HepG2 (cell line): ENCODE data around the gene SIVA1. TPM values are rescaled to one million over a fixed set of nuclear protein-coding genes. Genes with fewer than 3 reads are reported as not detected.

Experiments used
- ASH2L ChIP-seq: fragments of 300-600, 200-600 bp; sonication (generic); IDR thresholded peaks from 2 replicates; pipeline ENCODE4 v1.7.0; 2017; ENCODE audit warnings: low read depth, mild to moderate bottlenecking, moderate library complexity, mixed read lengths, low read length; ENCODE audit not compliant: insufficient read length
- ATF1 ChIP-seq: IDR thresholded peaks from 2 replicates; pipeline ENCODE4 v1.6.1; 2016; ENCODE audit warnings: mild to moderate bottlenecking, control low read depth
- CHD2 ChIP-seq: IDR thresholded peaks from 2 replicates; pipeline ENCODE4 v1.6.1; 2011; ENCODE audit warnings: low read depth, low read length, improper control_type of control experiment
- ELF3 ChIP-seq: IDR thresholded peaks from 2 replicates; pipeline ENCODE4 v1.6.1; 2016; ENCODE audit warnings: missing genetic modification reagents, missing compliant biosample characterization
- FOXK1 ChIP-seq: sonication (generic); formaldehyde crosslinking; IDR thresholded peaks from 2 replicates; pipeline ENCODE4 v1.4.0; 2020; ENCODE audit warnings: low read depth, missing genetic modification reagents, borderline replicate concordance
- HCFC1 ChIP-seq: fragments of 150-350 bp; IDR thresholded peaks from 2 replicates; pipeline ENCODE4 v1.6.1; 2014; ENCODE audit warnings: low read depth, low read length
- NR2F6 ChIP-seq, 2 experiments: IDR thresholded peaks; 2 replicates each; pipeline ENCODE4 v1.6.1; 2016; ENCODE audit warnings: antibody characterized with exemption in 1 of 2, mild to moderate bottlenecking in 1 of 2
- NR3C1 ChIP-seq: sonication (generic); formaldehyde crosslinking; IDR thresholded peaks from 2 replicates; pipeline ENCODE4 v1.4.0; 2020; ENCODE audit warnings: missing genetic modification reagents
- ZBTB38 ChIP-seq: sonication (generic); formaldehyde crosslinking; IDR thresholded peaks from 2 replicates; pipeline ENCODE4 v1.5.1; 2020; ENCODE audit warnings: mild to moderate bottlenecking, missing genetic modification reagents
- ZNF543 ChIP-seq: sonication (generic); formaldehyde crosslinking; IDR thresholded peaks from 2 replicates; pipeline ENCODE4 v1.4.0; 2020; ENCODE audit warnings: mild to moderate bottlenecking, missing genetic modification reagents
- polyA plus RNA-seq, 8 experiments: library from polyadenylated mRNA; depleted of rRNA in 3 of 8; stranded (reverse) in 7 of 8; unstranded in 1 of 8; fragments of >200 nt; fragmentation: Illumina TruSeq in 4 of 8; extraction: Trizol in 4 of 8; gene quantifications; 2 replicates each; pipeline versions ENCODE4 v1.2.1 to v1.2.3, GENCODE V29; 2011 to 2016; ENCODE audit warnings: low read depth in 4 of 8, missing spikeins in 1 of 8, mixed read lengths in 1 of 8; ENCODE audit not compliant: insufficient read depth in 1 of 8
- total RNA-seq, 5 experiments: library from RNA; depleted of rRNA; stranded (reverse); fragments of >200 nt; fragmentation: Illumina TruSeq; extraction: Trizol; gene quantifications; 2 replicates each; pipeline ENCODE4 v1.2.3, GENCODE V29; 2016; ENCODE audit warnings: low read depth in 1 of 5
- TF ChIP-seq, protein P1 (sequence below): sonication (generic); formaldehyde crosslinking; IDR thresholded peaks from 2 replicates; pipeline ENCODE4 v1.5.1; 2020; ENCODE audit warnings: missing genetic modification reagents, mild to moderate bottlenecking, borderline replicate concordance
- TF ChIP-seq, protein P2 (sequence below): sonication (generic); formaldehyde crosslinking; IDR thresholded peaks from 2 replicates; pipeline ENCODE4 v1.5.1; 2020; ENCODE audit warnings: missing genetic modification reagents, mild to moderate bottlenecking, borderline replicate concordance
- TF ChIP-seq, protein P3 (sequence below): IDR thresholded peaks from 2 replicates; pipeline ENCODE4 v1.6.1; 2016; ENCODE audit warnings: low read depth
- TF ChIP-seq, protein P4 (sequence below): sonication (generic); formaldehyde crosslinking; IDR thresholded peaks from 2 replicates; pipeline ENCODE4 v1.9.0; 2021; ENCODE audit warnings: missing genetic modification reagents, borderline replicate concordance
- TF ChIP-seq, protein P5 (sequence below): sonication (generic); formaldehyde crosslinking; IDR thresholded peaks from 2 replicates; pipeline ENCODE4 v1.5.1; 2020; ENCODE audit warnings: mild to moderate bottlenecking, missing genetic modification reagents, moderate library complexity

Gene SIVA1
- total and polyA plus RNA-seq, 2 of the 13 experiments (the other 11 are each of a cell fraction or from before 2014, with no cell fraction given), result 123 to 186 TPM

DNA sequence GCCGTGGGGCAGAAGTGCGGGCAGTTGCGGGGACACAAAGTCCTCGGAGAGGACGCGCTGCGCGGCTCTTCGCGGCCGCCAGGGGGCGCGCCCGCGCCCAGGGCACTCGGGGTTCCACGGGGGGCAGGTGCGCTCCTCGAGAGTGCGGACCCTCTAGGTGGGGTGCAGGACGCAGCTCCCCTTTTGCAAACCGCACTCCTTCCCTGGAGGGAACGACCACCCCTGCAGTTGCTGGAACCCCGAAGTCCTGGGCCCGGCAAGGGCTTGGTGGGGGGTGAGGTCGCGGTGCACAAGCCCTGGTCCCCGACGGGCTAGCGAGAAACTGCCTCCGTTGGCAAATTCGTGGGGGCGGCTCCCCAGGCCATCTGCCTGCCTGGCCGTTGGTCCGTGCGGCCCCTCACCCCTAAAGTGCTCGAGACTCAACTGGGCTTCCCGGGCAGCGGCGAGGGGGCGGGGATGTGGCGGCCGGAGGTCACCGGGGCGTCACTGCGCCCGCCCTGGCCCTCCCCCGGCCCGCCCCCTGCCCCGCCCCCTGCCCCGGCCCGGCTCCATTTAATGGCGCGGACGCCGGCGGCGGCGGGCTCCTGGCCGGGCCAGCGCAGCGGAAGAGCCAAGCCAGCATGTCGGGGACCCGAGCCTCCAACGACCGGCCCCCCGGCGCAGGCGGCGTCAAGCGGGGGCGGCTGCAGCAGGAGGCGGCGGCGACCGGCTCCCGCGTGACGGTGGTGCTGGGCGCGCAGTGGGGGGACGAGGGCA lies 29.1 kb upstream of the SIVA1 start, which contains the start of gene ADSS1 (continued):
- no peak for TF ChIP-seq CHD2
- TF ChIP-seq, protein P1, sequence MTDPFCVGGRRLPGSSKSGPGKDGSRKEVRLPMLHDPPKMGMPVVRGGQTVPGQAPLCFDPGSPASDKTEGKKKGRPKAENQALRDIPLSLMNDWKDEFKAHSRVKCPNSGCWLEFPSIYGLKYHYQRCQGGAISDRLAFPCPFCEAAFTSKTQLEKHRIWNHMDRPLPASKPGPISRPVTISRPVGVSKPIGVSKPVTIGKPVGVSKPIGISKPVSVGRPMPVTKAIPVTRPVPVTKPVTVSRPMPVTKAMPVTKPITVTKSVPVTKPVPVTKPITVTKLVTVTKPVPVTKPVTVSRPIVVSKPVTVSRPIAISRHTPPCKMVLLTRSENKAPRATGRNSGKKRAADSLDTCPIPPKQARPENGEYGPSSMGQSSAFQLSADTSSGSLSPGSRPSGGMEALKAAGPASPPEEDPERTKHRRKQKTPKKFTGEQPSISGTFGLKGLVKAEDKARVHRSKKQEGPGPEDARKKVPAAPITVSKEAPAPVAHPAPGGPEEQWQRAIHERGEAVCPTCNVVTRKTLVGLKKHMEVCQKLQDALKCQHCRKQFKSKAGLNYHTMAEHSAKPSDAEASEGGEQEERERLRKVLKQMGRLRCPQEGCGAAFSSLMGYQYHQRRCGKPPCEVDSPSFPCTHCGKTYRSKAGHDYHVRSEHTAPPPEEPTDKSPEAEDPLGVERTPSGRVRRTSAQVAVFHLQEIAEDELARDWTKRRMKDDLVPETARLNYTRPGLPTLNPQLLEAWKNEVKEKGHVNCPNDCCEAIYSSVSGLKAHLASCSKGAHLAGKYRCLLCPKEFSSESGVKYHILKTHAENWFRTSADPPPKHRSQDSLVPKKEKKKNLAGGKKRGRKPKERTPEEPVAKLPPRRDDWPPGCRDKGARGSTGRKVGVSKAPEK (CRISPR knock-in tag), result no peak
- 0 out of 2 replicates have a peak, but pooled peaks have one; percentile 11 for TF ChIP-seq ELF3 (CRISPR knock-in tag)
- no peak for TF ChIP-seq NR3C1 (CRISPR knock-in tag)
- TF ChIP-seq ZBTB38, result peak; percentile 32; the same call in 1 of the 2 replicates
- TF ChIP-seq FOXK1 (CRISPR knock-in tag), result no peak
- no peak for TF ChIP-seq HCFC1
- TF ChIP-seq ZNF543 (CRISPR knock-in tag), result peak; percentile 53; the same call in 1 of the 2 replicates
- TF ChIP-seq ASH2L, result peak; percentile 66
- no peak for TF ChIP-seq ATF1 (CRISPR knock-in tag)
- TF ChIP-seq, protein P2, sequence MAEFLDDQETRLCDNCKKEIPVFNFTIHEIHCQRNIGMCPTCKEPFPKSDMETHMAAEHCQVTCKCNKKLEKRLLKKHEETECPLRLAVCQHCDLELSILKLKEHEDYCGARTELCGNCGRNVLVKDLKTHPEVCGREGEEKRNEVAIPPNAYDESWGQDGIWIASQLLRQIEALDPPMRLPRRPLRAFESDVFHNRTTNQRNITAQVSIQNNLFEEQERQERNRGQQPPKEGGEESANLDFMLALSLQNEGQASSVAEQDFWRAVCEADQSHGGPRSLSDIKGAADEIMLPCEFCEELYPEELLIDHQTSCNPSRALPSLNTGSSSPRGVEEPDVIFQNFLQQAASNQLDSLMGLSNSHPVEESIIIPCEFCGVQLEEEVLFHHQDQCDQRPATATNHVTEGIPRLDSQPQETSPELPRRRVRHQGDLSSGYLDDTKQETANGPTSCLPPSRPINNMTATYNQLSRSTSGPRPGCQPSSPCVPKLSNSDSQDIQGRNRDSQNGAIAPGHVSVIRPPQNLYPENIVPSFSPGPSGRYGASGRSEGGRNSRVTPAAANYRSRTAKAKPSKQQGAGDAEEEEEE (CRISPR knock-in tag), result peak; percentile 66; the same call in 1 of the 2 replicates
- TF ChIP-seq NR2F6 (IDR thresholded peaks at IDR 0.05), result peak; percentile 37; the same call in 1 of the 2 replicates
- no peak for TF ChIP-seq NR2F6 (CRISPR knock-in tag; IDR thresholded peaks at IDR 0.05)
- TF ChIP-seq, protein P3, sequence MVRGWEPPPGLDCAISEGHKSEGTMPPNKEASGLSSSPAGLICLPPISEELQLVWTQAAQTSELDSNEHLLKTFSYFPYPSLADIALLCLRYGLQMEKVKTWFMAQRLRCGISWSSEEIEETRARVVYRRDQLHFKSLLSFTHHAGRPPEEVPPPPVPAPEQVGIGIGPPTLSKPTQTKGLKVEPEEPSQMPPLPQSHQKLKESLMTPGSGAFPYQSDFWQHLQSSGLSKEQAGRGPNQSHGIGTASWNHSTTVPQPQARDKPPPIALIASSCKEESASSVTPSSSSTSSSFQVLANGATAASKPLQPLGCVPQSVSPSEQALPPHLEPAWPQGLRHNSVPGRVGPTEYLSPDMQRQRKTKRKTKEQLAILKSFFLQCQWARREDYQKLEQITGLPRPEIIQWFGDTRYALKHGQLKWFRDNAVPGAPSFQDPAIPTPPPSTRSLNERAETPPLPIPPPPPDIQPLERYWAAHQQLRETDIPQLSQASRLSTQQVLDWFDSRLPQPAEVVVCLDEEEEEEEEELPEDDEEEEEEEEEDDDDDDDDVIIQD, result no peak
- TF ChIP-seq, protein P4, sequence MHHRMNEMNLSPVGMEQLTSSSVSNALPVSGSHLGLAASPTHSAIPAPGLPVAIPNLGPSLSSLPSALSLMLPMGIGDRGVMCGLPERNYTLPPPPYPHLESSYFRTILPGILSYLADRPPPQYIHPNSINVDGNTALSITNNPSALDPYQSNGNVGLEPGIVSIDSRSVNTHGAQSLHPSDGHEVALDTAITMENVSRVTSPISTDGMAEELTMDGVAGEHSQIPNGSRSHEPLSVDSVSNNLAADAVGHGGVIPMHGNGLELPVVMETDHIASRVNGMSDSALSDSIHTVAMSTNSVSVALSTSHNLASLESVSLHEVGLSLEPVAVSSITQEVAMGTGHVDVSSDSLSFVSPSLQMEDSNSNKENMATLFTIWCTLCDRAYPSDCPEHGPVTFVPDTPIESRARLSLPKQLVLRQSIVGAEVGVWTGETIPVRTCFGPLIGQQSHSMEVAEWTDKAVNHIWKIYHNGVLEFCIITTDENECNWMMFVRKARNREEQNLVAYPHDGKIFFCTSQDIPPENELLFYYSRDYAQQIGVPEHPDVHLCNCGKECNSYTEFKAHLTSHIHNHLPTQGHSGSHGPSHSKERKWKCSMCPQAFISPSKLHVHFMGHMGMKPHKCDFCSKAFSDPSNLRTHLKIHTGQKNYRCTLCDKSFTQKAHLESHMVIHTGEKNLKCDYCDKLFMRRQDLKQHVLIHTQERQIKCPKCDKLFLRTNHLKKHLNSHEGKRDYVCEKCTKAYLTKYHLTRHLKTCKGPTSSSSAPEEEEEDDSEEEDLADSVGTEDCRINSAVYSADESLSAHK (CRISPR knock-in tag), result 0 out of 2 replicates have a peak, but pooled peaks have one; percentile 46
- TF ChIP-seq, protein P5, sequence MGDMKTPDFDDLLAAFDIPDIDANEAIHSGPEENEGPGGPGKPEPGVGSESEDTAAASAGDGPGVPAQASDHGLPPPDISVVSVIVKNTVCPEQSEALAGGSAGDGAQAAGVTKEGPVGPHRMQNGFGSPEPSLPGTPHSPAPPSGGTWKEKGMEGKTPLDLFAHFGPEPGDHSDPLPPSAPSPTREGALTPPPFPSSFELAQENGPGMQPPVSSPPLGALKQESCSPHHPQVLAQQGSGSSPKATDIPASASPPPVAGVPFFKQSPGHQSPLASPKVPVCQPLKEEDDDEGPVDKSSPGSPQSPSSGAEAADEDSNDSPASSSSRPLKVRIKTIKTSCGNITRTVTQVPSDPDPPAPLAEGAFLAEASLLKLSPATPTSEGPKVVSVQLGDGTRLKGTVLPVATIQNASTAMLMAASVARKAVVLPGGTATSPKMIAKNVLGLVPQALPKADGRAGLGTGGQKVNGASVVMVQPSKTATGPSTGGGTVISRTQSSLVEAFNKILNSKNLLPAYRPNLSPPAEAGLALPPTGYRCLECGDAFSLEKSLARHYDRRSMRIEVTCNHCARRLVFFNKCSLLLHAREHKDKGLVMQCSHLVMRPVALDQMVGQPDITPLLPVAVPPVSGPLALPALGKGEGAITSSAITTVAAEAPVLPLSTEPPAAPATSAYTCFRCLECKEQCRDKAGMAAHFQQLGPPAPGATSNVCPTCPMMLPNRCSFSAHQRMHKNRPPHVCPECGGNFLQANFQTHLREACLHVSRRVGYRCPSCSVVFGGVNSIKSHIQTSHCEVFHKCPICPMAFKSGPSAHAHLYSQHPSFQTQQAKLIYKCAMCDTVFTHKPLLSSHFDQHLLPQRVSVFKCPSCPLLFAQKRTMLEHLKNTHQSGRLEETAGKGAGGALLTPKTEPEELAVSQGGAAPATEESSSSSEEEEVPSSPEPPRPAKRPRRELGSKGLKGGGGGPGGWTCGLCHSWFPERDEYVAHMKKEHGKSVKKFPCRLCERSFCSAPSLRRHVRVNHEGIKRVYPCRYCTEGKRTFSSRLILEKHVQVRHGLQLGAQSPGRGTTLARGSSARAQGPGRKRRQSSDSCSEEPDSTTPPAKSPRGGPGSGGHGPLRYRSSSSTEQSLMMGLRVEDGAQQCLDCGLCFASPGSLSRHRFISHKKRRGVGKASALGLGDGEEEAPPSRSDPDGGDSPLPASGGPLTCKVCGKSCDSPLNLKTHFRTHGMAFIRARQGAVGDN, result peak; percentile 80
